Right renal pelvis (tissue), 4 donors: ENCODE data around the gene AKAP14. TPM values are rescaled to one million over a fixed set of nuclear protein-coding genes. Genes with fewer than 3 reads are reported as not detected.
A peak's percentile ranks its signal among the peaks of the same experiment; 100 is the strongest.
"Not testable (repeated sequence)": the region's sequence is repeated elsewhere in the genome, so short reads cannot be mapped to it uniquely, and the experiment has no call there.

Experiments used
- DNase-seq, 4 donors: peaks; one replicate each; pipeline ENCODE4 v3.0.0-alpha.2; 2013; ENCODE audit warnings: low read depth in 4 of 4, low spot score in 3 of 4, missing footprints in 1 of 4
- polyA plus RNA-seq, 4 donors: library from polyadenylated mRNA; unstranded; fragments of 120-200 nt; gene quantifications; one replicate each; pipeline ENCODE4 v1.2.1, GENCODE V29; 2013; ENCODE audit not compliant: insufficient read length in 4 of 4

AKAP14 gene
- under 1 TPM in 3 of 4 donors, not detected in 1; 0.24 to 0.55 (median 0.27) TPM for polyA plus RNA-seq

DNA sequence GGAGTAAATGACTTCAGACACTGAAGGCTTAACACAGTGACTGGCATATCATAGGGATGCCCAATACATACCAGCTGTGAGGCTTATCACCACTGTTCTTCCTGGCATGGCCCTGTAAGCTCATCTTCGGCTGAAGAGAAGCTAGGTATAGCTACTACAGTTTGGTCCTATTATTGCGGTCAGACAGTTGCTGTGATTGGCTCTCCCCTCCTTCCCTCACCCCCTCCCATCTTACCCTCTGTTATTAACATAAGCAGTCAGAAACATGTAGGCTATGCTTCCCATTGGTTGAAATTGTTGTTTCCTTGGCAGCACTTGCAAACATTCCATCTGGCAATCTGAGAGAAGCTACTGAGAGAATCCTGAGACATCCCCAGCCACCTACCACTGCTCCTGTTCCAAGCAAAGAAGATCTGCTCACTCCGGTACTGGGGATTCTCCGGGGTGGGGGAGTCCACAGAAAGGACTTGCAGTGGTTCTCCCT lies at the start of gene AKAP14:
AKAP14 (plus strand) TSS at position 51 of the 484 bp plus-strand sequence. CDS start 7,331 bp downstream, outside the sequence.
- no peak for DNase-seq

DNA sequence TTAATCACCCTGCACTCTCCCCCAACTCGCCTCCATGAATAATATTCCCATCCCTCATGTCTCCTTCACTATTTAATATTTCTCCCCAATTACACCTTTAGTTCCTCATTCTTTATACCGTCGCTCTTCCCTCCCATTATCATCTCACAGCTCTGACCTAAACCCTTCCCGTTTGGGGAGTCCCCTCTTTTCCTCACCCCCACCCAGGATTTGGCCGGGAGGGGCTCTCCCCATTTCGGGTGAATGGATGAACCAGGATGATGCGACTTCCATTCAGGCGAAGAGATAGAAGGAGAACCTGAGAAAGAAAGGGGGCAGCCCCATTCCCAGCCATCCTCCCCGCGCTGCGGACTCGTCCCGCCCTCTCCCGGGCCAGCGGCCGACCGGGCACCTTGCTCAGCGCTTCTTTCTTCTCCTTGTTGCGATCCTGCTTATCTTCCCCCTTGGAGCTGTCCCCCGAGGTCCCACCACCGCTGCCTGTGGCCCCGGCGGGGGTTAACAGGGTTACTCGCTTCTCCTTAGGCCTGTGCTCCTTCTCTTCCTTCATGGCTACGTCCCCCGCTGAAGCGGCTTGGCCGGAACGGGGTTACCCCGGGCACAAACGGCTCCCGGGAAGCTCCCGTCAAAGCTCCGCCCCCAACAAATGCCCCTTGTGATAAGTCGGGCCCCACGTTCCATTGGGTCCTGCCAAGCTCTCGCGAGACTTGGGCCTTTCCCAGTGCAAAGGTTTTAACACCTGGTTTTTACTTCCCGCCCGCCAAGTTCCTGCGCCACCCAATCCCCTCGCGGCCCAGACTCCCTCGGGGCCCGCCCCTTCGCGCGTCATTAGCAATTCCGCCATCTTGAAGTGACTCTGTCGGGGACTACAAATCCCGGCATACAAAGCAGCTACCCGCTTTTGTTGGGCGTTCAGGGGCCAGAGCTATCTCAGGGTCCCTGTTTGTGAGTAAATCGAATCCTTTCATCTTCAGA lies 43.0 kb upstream of the AKAP14 start, which contains the start of gene UPF3B:
UPF3B (minus strand) TSS at position 582 of the 972 bp plus-strand sequence; CDS start at position 547, 35 bp downstream.
- DNase-seq: peak; percentile 73 to 91 (median 88)

DNA sequence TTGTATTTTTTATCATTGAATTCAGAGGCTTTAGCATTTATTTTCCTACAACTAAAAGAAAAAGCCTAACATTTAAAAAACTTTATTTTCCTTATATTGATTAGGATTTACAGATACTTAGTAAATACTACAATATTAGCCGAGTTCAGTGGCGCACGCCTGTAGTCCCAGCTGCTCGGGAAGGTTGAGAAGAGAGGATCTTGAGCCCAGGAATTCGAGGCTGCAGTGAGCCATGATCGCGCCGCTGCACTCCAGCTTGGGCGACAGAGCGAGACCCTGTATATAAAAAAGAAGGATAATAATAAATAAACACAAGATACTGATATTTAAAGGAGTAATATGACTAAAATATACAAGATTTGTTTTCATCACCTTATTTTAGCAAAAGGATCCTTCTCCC lies 42.2 kb upstream of the AKAP14 start:
- no peak for DNase-seq

- DNase-seq: no peak
Measured at GRCh38 chrX:119870626-119871131, 25.0 kb upstream of the AKAP14 start.

GRCh38 chrX:119871245-119871598 lies 24.5 kb upstream of the AKAP14 start:
- DNase-seq: no peak

DNA sequence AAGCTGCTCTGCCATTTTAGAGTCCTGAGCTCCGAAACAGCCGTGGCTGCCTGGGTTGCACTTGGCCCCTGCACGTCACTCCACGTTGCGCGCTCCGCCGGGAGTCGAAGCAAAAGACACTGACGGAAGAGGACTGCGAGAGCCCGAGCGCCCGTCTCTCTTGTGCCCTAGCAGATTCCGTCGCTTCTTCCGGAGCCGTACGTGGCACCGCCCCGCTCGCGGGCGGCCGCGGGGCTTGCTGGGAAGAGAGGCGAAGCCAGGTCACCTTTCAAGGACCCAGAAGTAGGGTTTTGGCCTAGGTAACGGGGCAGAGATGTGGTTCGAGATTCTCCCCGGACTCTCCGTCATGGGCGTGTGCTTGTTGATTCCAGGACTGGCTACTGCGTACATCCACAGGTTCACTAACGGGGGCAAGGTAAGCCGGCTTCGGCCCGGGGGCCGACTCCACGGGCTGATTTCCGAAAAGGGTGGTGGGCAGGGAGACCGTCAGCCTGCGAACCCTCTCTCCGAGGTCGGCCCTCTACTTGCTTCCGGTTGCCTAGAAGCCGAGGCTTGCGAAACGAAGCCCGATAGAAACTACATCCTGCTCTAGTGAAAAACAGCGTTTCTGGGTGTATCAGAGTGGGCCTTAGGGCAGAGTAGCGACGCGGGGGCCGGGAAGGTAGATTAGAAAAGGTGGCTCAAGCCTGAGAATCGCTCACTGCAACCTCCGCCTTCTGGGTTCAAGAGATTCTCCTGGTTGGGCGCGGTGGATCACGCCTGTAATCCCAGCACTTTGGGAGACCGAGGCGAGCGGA lies 23.9 kb upstream of the AKAP14 start, which contains the start of the genes NDUFA1 and RNF113A:
NDUFA1 (plus strand) TSS at position 234 of the 797 bp plus-strand sequence; CDS start at position 314, 80 bp downstream.
RNF113A (minus strand) TSS at position 135 of the 797 bp plus-strand sequence; CDS start at position 15, 120 bp downstream.
- peak in 2 of 4 donors; percentile 64 for DNase-seq

DNA sequence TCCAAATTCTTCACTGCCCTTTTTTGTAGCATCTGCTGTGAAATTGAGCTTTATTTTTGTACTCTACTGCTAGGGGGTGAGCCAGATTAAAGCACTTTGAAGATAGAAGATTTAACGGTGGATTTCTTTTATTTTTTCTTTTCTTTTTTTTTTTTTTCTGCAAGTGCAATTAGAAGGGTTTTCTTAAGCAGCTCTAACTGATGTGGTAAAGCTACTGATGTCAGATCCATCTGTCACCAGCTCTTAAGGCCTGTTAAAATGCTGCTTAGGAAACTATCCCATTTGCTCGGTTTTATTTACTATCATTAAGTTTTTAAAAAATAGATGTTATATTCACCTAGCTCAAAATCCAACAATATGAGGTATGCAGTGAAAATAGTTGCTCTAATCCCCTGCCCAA lies 17.0 kb upstream of the AKAP14 start:
- no peak for DNase-seq

GRCh38 chrX:119880076-119880475 lies 15.6 kb upstream of the AKAP14 start:
- DNase-seq: no peak

- DNase-seq: no peak
Measured at GRCh38 chrX:119880552-119881437, 14.9 kb upstream of the AKAP14 start.

GRCh38 chrX:119885554-119886428 lies 9.9 kb upstream of the AKAP14 start:
- no peak for DNase-seq

GRCh38 chrX:119887721-119888425 lies 7.8 kb upstream of the AKAP14 start:
- DNase-seq: no peak

- DNase-seq: not testable (repeated sequence)
Measured at GRCh38 chrX:119890626-119891025, 5.1 kb upstream of the AKAP14 start.

DNA sequence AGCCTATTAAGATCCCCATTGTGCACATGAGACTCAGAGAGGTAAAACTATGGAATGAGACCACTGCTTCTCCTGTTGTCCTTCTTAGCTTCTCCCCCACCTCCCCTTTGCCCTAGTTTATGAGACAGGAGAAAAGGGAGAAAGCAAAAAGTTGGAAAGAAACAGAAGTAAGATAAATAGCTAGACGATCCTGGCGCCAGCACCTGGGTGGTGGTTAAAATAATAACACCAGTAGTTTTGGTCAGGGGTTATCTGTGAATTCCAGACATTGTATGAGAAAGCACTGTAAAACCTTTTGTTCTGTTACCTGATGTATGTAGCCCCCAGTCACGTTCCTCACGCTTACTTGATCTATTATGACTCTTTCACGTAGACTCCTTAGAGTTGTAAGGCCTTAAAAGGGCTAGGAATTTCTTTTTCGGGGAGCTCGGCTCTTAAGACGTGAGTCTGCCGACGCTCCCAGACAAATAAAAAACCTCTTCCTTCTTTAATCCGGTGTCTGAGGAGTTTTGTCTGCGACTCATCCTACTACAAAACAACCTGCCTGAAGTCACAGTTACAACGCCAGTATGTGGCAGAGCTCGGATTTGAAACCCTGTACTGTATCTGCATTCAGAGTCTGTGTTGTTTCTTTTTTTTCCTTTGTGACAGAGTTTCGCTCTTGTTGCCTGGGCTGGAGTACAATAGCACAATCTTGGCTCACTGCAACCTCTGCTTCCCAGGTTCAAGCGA lies 3.6 kb upstream of the AKAP14 start:
- DNase-seq: not testable (repeated sequence)

GRCh38 chrX:119899125-119899524 lies 3.4 kb downstream of the AKAP14 start:
- DNase-seq: no peak

- no peak for DNase-seq
Measured at GRCh38 chrX:119900976-119901375, 5.3 kb downstream of the AKAP14 start.

DNA sequence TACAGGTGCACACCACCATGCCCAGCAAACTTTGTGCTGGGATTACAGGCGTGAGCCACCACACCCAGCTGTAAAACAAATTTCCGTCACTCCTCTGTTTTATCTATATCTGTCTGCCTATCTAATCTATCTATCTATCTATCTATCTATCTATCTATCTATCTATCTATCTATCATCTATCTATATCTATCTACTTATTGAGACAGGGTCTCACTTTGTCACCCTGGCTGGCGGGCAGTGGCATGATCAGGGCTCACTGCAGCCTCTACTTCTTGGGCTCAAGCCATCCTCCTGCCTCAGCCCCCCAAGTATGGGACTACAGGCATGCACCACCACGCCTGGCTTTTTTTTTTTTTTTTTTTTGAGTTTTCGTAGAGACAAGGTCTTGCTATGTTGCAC lies 20.6 kb downstream of the AKAP14 start:
- no peak for DNase-seq

DNA sequence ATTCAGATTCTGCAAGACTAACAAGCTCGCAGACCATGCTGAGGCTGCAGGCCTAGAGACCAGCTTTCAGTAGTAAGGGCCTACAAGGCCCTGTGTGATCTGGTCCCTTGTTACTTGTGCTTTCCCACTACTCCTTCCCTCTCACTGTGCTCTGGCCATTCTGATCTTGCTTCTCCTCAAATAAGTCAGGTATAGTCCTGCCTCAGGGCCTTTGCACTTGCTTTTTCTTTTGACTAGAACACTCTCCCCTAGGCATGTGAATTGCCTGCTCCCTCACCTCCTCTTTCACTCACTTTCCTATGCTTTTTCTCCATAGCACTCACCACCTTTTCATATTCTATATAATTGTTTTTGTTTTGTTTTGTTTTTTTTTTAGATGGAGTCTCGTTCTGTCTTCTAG lies 22.2 kb downstream of the AKAP14 start:
- no peak for DNase-seq
